Stimulated activated CD8-positive, alpha-beta memory T cell treated with anti-CD3 and anti-CD28 coated beads, Interleukin-15, amount 100 ng/mL, for 4 hours (primary cell): ENCODE results near the gene TTC34.

Experiments
- DNase-seq, 2 donors: peaks; one replicate each; pipeline ENCODE4 v3.0.0-alpha.2; 2020; ENCODE audit warnings: low read depth in 2 of 2

Gene TTC34

GRCh38 chr1:2829846-2830615 is 28.5 kb upstream of the TTC34 start:
- DNase-seq, result no peak

GRCh38 chr1:2828586-2829250 is 27.2 kb upstream of the TTC34 start:
- DNase-seq, result no peak

GRCh38 chr1:2826736-2827292 is 25.3 kb upstream of the TTC34 start:
- DNase-seq, result no peak

GRCh38 chr1:2826316-2826715 is 24.8 kb upstream of the TTC34 start:
- DNase-seq, result no peak

- DNase-seq, result no peak
These were observed 24.1 kb upstream of the TTC34 start for GRCh38 chr1:2825487-2826189.

GRCh38 chr1:2824999-2825398 is 23.5 kb upstream of the TTC34 start:
- DNase-seq, result no peak

GRCh38 chr1:2823921-2824610 is 22.6 kb upstream of the TTC34 start:
- no peak for DNase-seq

- DNase-seq, result no peak
These were observed 21.2 kb upstream of the TTC34 start for GRCh38 chr1:2822621-2823145.

GRCh38 chr1:2821966-2822620 is 20.6 kb upstream of the TTC34 start:
- no peak for DNase-seq

GRCh38 chr1:2821373-2821955 is 20.0 kb upstream of the TTC34 start:
- DNase-seq, result no peak

GRCh38 chr1:2820731-2821372 is 19.4 kb upstream of the TTC34 start:
- no peak for DNase-seq

- no peak for DNase-seq
These were observed 18.6 kb upstream of the TTC34 start for GRCh38 chr1:2819831-2820730.

- DNase-seq, result no peak
These were observed 17.9 kb upstream of the TTC34 start for GRCh38 chr1:2819429-2819828.

- no peak for DNase-seq
These were observed 16.5 kb upstream of the TTC34 start for GRCh38 chr1:2817784-2818564.

- no peak for DNase-seq
These were observed 15.3 kb upstream of the TTC34 start for GRCh38 chr1:2816786-2817185.

GRCh38 chr1:2815551-2815950 is 14.1 kb upstream of the TTC34 start:
- no peak for DNase-seq

GRCh38 chr1:2814511-2815075 is 13.1 kb upstream of the TTC34 start:
- no peak for DNase-seq
